GM18508 (cell line): Measurements from ENCODE around the gene FNIP1.
A peak's percentile ranks its signal among the peaks of the same experiment; 100 is the strongest.
"Not testable (repeated sequence)": the region's sequence is repeated elsewhere in the genome, so short reads cannot be mapped to it uniquely, and the experiment has no call there.

Experiments used
- ATAC-seq: cut with Tn5 transposase; IDR thresholded peaks from one replicate; pipeline ENCODE4 v1.9.1; 2021; ENCODE audit warnings: moderate number of reproducible peaks; ENCODE audit not compliant: insufficient read depth, unreplicated experiment

Gene FNIP1

GRCh38 chr5:131709043-131709442 lies 87.8 kb downstream of the FNIP1 start:
- ATAC-seq = no peak

GRCh38 chr5:131706281-131706680 lies 90.5 kb downstream of the FNIP1 start:
- ATAC-seq = no peak

- ATAC-seq = no peak
These were observed 101.9 kb downstream of the FNIP1 start for GRCh38 chr5:131694926-131695325.

- no peak for ATAC-seq
These were observed 102.9 kb downstream of the FNIP1 start for GRCh38 chr5:131693894-131694293.

- no peak for ATAC-seq
These were observed 111.2 kb downstream of the FNIP1 start for GRCh38 chr5:131685516-131686171.

GRCh38 chr5:131684595-131684994 lies 112.2 kb downstream of the FNIP1 start:
- ATAC-seq = no peak

- ATAC-seq = no peak
These were observed 112.8 kb downstream of the FNIP1 start for GRCh38 chr5:131684051-131684450.

- no peak for ATAC-seq
These were observed 114.0 kb downstream of the FNIP1 start for GRCh38 chr5:131682826-131683225.

- ATAC-seq = no peak
These were observed 114.6 kb downstream of the FNIP1 start for GRCh38 chr5:131682175-131682574.

- ATAC-seq = no peak
These were observed 116.9 kb downstream of the FNIP1 start for GRCh38 chr5:131679911-131680310.

- not testable (repeated sequence) for ATAC-seq
These were observed 118.5 kb downstream of the FNIP1 start for GRCh38 chr5:131678273-131678672.

GRCh38 chr5:131677115-131677514 lies 119.7 kb downstream of the FNIP1 start:
- ATAC-seq = no peak

- no peak for ATAC-seq
These were observed 124.0 kb downstream of the FNIP1 start for GRCh38 chr5:131672776-131673175.

- ATAC-seq = no peak
These were observed 124.7 kb downstream of the FNIP1 start for GRCh38 chr5:131671994-131672655.

GRCh38 chr5:131671409-131671808 lies 125.4 kb downstream of the FNIP1 start:
- ATAC-seq = peak; percentile 51

- no peak for ATAC-seq
These were observed 131.9 kb downstream of the FNIP1 start for GRCh38 chr5:131664929-131665328.

GRCh38 chr5:131661933-131662332 lies 134.9 kb downstream of the FNIP1 start:
- no peak for ATAC-seq

GRCh38 chr5:131659841-131660240 lies 137.0 kb downstream of the FNIP1 start:
- no peak for ATAC-seq

GRCh38 chr5:131659290-131659689 lies 137.5 kb downstream of the FNIP1 start:
- no peak for ATAC-seq

GRCh38 chr5:131654776-131655175 lies 142.0 kb downstream of the FNIP1 start:
- no peak for ATAC-seq

GRCh38 chr5:131654309-131654708 lies 142.5 kb downstream of the FNIP1 start:
- ATAC-seq = no peak

- ATAC-seq = no peak
These were observed 147.7 kb downstream of the FNIP1 start for GRCh38 chr5:131649161-131649560.
